HG02798 (cell line): ENCODE results near the gene VPS54.

Source experiments
- ATAC-seq: cut with Tn5 transposase; IDR thresholded peaks from one replicate; pipeline ENCODE4 v1.9.1; 2021; ENCODE audit warnings: mild to moderate bottlenecking; ENCODE audit not compliant: unreplicated experiment, poor library complexity

Gene VPS54

GRCh38 chr2:64024259-64024949, 5.2 kb upstream of the VPS54 start:
- no peak for ATAC-seq

- no peak for ATAC-seq
Observed at GRCh38 chr2:64023485-64024258, 4.4 kb upstream of the VPS54 start.

- ATAC-seq, result no peak
Observed at GRCh38 chr2:64021578-64021977, 2.4 kb upstream of the VPS54 start.

- ATAC-seq, result no peak
Observed at GRCh38 chr2:64019975-64020528, 824 bp upstream of the VPS54 start.

GRCh38 chr2:64018701-64019082, 536 bp downstream of the VPS54 start:
- ATAC-seq, result peak; percentile 63

GRCh38 chr2:64017811-64018700, 1.2 kb downstream of the VPS54 start:
- no peak for ATAC-seq

- ATAC-seq, result no peak
Observed at GRCh38 chr2:64015898-64016297, 3.3 kb downstream of the VPS54 start.

- ATAC-seq, result no peak
Observed at GRCh38 chr2:64015391-64015790, 3.8 kb downstream of the VPS54 start.

- ATAC-seq, result no peak
Observed at GRCh38 chr2:64014628-64015027, 4.6 kb downstream of the VPS54 start.

- no peak for ATAC-seq
Observed at GRCh38 chr2:64013053-64013452, 6.2 kb downstream of the VPS54 start.

- ATAC-seq, result no peak
Observed at GRCh38 chr2:64012115-64012514, 7.1 kb downstream of the VPS54 start.

- ATAC-seq, result no peak
Observed at GRCh38 chr2:64008434-64009009, 10.7 kb downstream of the VPS54 start.

GRCh38 chr2:64007924-64008323, 11.3 kb downstream of the VPS54 start:
- no peak for ATAC-seq

GRCh38 chr2:64005707-64006356, 13.4 kb downstream of the VPS54 start:
- ATAC-seq, result no peak

- no peak for ATAC-seq
Observed at GRCh38 chr2:64003239-64003638, 16.0 kb downstream of the VPS54 start.

- ATAC-seq, result no peak
Observed at GRCh38 chr2:64001382-64002101, 17.7 kb downstream of the VPS54 start.

GRCh38 chr2:64000630-64001381, 18.4 kb downstream of the VPS54 start:
- no peak for ATAC-seq

- no peak for ATAC-seq
Observed at GRCh38 chr2:63999049-63999448, 20.2 kb downstream of the VPS54 start.
